Naive thymus-derived CD4-positive, alpha-beta T cell (primary cell): ENCODE results near the gene CEACAM20. TPM values are rescaled to one million over a fixed set of nuclear protein-coding genes. Genes with fewer than 3 reads are reported as not detected.

Source experiments
- ATAC-seq: fragments of 150-1000 bp; cut with Tn5 transposase; 2 replicates; pipeline ENCODE4 v1.10.0; 2021; ENCODE audit warnings: mild to moderate bottlenecking, moderate library complexity
- CTCF ChIA-PET: fragments of 350-600 bp; sonication (Branson Sonifier 250); formaldehyde crosslinking; loops from one replicate; lab custom pipeline; 2021; ENCODE audit warnings: antibody characterized with exemption; lab: Charles Lee
- POLR2A ChIA-PET: fragments of 350-600 bp; sonication (Branson Sonifier 250); formaldehyde crosslinking; loops from one replicate; lab custom pipeline; 2021; ENCODE audit warnings: antibody characterized with exemption, inconsistent platforms; lab: Charles Lee
- DNase-seq, 9 donors: peaks; one replicate each; pipeline versions ENCODE4 v3.0.0 to v3.0.0-alpha.2; 2020 to 2022; ENCODE audit warnings: mixed read lengths in 1 of 9
- H3K27ac ChIP-seq: one replicate; pipeline ENCODE4 v1.7.0; 2013; ENCODE audit warnings: mild to moderate bottlenecking, low read depth, low read length, moderate library complexity
- H3K27me3 ChIP-seq, 2 donors: one replicate each; pipeline ENCODE4 v1.7.0; 2013; ENCODE audit warnings: low read length in 2 of 2, mild to moderate bottlenecking in 2 of 2, moderate library complexity in 2 of 2; ENCODE audit not compliant: control insufficient read depth in 2 of 2, insufficient read depth in 2 of 2
- H3K36me3 ChIP-seq, 3 experiments: 1 replicate in 2 of 3; 2 replicates in 1 of 3; pipeline ENCODE4 v1.7.0; 2013; ENCODE audit warnings: low read length in 3 of 3, mild to moderate bottlenecking in 3 of 3, moderate library complexity in 1 of 3; ENCODE audit not compliant: insufficient read depth in 3 of 3, control insufficient read depth in 2 of 3
- H3K4me1 ChIP-seq, 2 donors: one replicate each; pipeline ENCODE4 v1.7.0; 2013; ENCODE audit warnings: low read length in 2 of 2, mild to moderate bottlenecking in 2 of 2, moderate library complexity in 1 of 2; ENCODE audit not compliant: control insufficient read depth in 2 of 2, insufficient read depth in 2 of 2
- H3K4me3 ChIP-seq: 2 replicates; pipeline ENCODE4 v1.7.0; 2013; ENCODE audit warnings: mild to moderate bottlenecking, low read length
- H3K9me3 ChIP-seq, 3 experiments: 1 replicate in 2 of 3; 2 replicates in 1 of 3; pipeline ENCODE4 v1.7.0; 2013; ENCODE audit warnings: low read length in 3 of 3; ENCODE audit not compliant: control insufficient read depth in 2 of 3
- H3K27ac Mint-ChIP-seq, 9 donors: one replicate each; pipeline ENCODE4 v1.8.0; 2020 to 2022; ENCODE audit warnings: mixed read lengths in 9 of 9, mild to moderate bottlenecking in 8 of 9, moderate library complexity in 5 of 9, inconsistent platforms in 2 of 9
- H3K27me3 Mint-ChIP-seq, 5 donors: one replicate each; pipeline ENCODE4 v1.8.0; 2021 to 2022; ENCODE audit warnings: mixed read lengths in 5 of 5, mild to moderate bottlenecking in 1 of 5
- H3K36me3 Mint-ChIP-seq, 5 donors: one replicate each; pipeline ENCODE4 v1.8.0; 2020 to 2022; ENCODE audit warnings: mixed read lengths in 5 of 5, mild to moderate bottlenecking in 3 of 5, inconsistent platforms in 1 of 5
- H3K4me1 Mint-ChIP-seq, 7 donors: one replicate each; pipeline ENCODE4 v1.8.0; 2020 to 2022; ENCODE audit warnings: mixed read lengths in 7 of 7, mild to moderate bottlenecking in 3 of 7, inconsistent platforms in 1 of 7
- H3K4me3 Mint-ChIP-seq, 10 donors: one replicate each; pipeline ENCODE4 v1.8.0; 2020 to 2022; ENCODE audit warnings: mild to moderate bottlenecking in 10 of 10, mixed read lengths in 10 of 10, moderate library complexity in 6 of 10, inconsistent platforms in 2 of 10
- H3K9me3 Mint-ChIP-seq, 11 donors: one replicate each; pipeline ENCODE4 v1.8.0; 2020 to 2022; ENCODE audit warnings: mixed read lengths in 11 of 11, mild to moderate bottlenecking in 4 of 11, inconsistent platforms in 1 of 11, moderate library complexity in 1 of 11
- intact Hi-C, 2 donors: fragments of 100-400 bp; cut with micrococcal nuclease; formaldehyde crosslinking; loops; one replicate each; pipeline ENCODE4 v1.15.1; 2023
- polyA plus RNA-seq, 2 donors: library from polyadenylated mRNA; unstranded; fragments of 300-500 nt; fragmentation: Illumina TruSeq; gene quantifications; one replicate each; pipeline ENCODE4 v1.2.3, GENCODE V29; 2021
- total RNA-seq, 6 experiments: library from RNA in 5 of 6; stranded (reverse) in 5 of 6; gene quantifications; 1 replicate in 5 of 6; 2 replicates in 1 of 6; pipeline ENCODE4 v1.2.3 and lab custom pipeline; 2021 to 2026

Gene CEACAM20
- not detected for total RNA-seq
- polyA plus RNA-seq, result not detected
- total RNA-seq (lab: John Stamatoyannopoulos, UW), result not detected

DNA sequence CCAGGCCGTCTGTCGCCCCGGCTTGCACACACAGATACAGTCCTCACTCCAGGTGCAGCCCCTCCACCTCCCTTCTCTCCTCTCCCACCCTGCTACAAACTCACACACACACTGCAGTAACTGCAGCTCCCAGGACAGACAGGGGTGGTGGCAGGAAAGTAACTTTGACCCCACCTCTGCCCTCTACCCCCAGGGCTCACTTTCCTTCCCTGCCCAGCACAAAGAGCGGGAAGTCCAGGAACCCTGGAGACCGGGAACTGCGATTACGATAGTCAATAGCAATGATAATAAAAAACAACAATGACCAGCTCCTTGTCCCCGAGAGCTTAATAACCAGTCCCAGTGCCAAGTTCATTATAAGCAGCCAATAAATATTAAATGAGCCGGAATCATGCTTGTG lies at the start of gene CEACAM20:
Gene CEACAM20 (minus strand): TSS at position 140 of the 400 bp plus-strand sequence. CDS start 166 bp downstream, outside the sequence.
- ChIA-PET POLR2A (no interaction called here), CTCF (no interaction called here)
- ATAC-seq (no peak), DNase-seq (no peak)
- H3K4me3 Mint-ChIP-seq, result no peak within 1 kb of the TSS
- H3K4me3 ChIP-seq, result no peak within 1 kb of the TSS
- no peaks in the 10 kb centered on the region for H3K4me1 ChIP-seq
- H3K4me1 Mint-ChIP-seq, result no peaks in the 10 kb centered on the region
- intact Hi-C loops, result no loop called here
- peaks cover 0 to 49% (median 36%) of the 10 kb centered on the region in 5 donors for H3K27me3 Mint-ChIP-seq
- H3K9me3 Mint-ChIP-seq, result peaks cover 0 to 53% (median 29%) of the 10 kb centered on the region in 11 donors
- no peaks in the 10 kb centered on the region for H3K36me3 ChIP-seq
- H3K27ac Mint-ChIP-seq, result peak within 1 kb of the TSS in 1 of 9 donors; percentile 13
- peaks cover 0 to 7% (median 0%) of the 10 kb centered on the region in 3 experiments for H3K9me3 ChIP-seq
- no peaks in the 10 kb centered on the region for H3K27me3 ChIP-seq
- H3K27ac ChIP-seq, result no peak within 1 kb of the TSS
- peaks cover 0 to 5% (median 3%) of the 10 kb centered on the region in 5 donors for H3K36me3 Mint-ChIP-seq

DNA sequence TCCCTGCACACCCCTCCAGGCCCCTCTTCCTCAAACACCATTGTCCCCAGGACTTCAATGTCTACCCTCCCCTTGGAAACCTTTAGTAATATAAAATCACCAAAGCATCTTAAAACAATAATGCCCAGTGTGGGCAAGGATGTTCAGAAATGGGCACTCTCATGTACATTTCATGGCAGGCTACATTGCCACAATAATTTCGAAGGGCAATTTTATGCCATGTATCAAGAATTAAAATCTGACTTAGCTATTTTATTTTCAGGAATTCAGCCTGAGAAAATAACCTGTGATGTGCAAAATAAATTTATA lies 48.0 kb upstream of the CEACAM20 start:
- no peaks in the 10 kb centered on the region for H3K9me3 ChIP-seq
- POLR2A ChIA-PET, result no interaction called here
- H3K27ac ChIP-seq, result no peak overlapping the region
- H3K4me3 ChIP-seq, result no peak overlapping the region
- Mint-ChIP-seq H3K27ac (no peak overlapping the region), H3K9me3 (peaks cover 0 to 23% (median 7%) of the 10 kb centered on the region in 11 donors), H3K4me3 (no peak overlapping the region), H3K27me3 (peaks cover 0 to 10% (median 3%) of the 10 kb centered on the region in 5 donors), H3K4me1 (peaks cover 0 to under 1% (median 0%) of the 10 kb centered on the region in 7 donors), H3K36me3 (peaks cover 0 to 3% (median 0%) of the 10 kb centered on the region in 5 donors)
- H3K27me3 ChIP-seq, result no peaks in the 10 kb centered on the region
- CTCF ChIA-PET, result interaction anchor here (0.6 to 2.1 kb wide), 5 partner anchors 77 to 247 kb away, joined by 3 to 12 read pairs (median 4); no protein-coding TSS in a partner anchor
- no peaks in the 10 kb centered on the region for H3K4me1 ChIP-seq
- no peaks in the 10 kb centered on the region for H3K36me3 ChIP-seq
- ATAC-seq (no peak), DNase-seq (no peak)
- intact Hi-C loops, result loop anchor here in 1 of 2 donors (1.0 kb wide), 1 partner anchor 80 kb away; no protein-coding TSS in a partner anchor

DNA sequence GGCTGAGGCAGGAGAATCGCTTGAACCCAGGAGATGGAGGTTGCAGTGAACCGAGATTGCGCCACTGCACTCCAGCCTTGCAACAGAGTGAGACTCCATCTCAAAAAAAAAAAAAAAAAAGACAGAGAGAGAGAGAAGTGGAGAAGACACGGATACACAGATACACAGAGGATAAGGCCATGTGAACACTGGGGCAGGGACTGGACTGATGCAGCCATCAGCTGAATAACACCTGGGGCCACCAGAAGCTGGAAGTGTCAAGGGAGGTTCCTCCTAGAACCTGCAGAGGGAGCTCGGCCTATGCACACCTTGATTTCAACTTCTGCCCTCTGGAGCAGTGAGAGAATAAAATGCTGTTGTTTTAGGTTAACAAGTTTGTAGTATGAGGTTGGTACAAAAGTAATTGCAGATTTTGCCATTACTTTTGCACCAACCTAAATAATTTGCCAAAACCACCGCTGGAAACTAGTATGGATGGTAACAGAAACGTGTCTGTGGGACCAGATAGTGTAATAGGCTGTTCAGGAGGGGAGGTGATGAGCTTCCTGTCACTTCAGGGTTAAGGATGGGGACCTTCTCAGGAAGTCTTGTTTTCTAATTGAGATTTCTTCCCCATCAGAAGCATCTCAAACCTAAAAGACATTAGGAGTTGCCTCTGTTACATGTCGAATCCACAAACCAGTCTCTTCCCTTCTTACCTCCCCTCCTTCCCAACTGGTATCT lies 47.5 kb upstream of the CEACAM20 start:
- Histone ChIP-seq H3K36me3 (no peaks in the 10 kb centered on the region), H3K4me3 (no peak overlapping the region), H3K27me3 (no peaks in the 10 kb centered on the region), H3K4me1 (no peaks in the 10 kb centered on the region), H3K27ac (no peak overlapping the region), H3K9me3 (no peaks in the 10 kb centered on the region)
- H3K27ac Mint-ChIP-seq, result no peak overlapping the region
- H3K9me3 Mint-ChIP-seq, result peaks cover 0 to 23% (median 5%) of the 10 kb centered on the region in 11 donors
- H3K36me3 Mint-ChIP-seq, result peaks cover 0 to 3% (median 0%) of the 10 kb centered on the region in 5 donors
- DNase-seq (peak in 3 of 9 donors; percentile 9 to 11 (median 10)), ATAC-seq (peak; percentile 44)
- intact Hi-C loops, result loop anchor here in 1 of 2 donors (1.0 kb wide), 1 partner anchor 80 kb away; no protein-coding TSS in a partner anchor
- ChIA-PET POLR2A (interaction anchor here (0.6 kb wide), 1 partner anchor 59 kb away, joined by 4 read pairs; no protein-coding TSS in a partner anchor), CTCF (interaction anchor here (0.6 to 2.1 kb wide), 5 partner anchors 77 to 246 kb away, joined by 3 to 12 read pairs (median 4); no protein-coding TSS in a partner anchor)
- no peaks in the 10 kb centered on the region for H3K4me1 Mint-ChIP-seq
- H3K4me3 Mint-ChIP-seq, result no peak overlapping the region
- peaks cover 0 to 5% (median 0%) of the 10 kb centered on the region in 5 donors for H3K27me3 Mint-ChIP-seq

DNA sequence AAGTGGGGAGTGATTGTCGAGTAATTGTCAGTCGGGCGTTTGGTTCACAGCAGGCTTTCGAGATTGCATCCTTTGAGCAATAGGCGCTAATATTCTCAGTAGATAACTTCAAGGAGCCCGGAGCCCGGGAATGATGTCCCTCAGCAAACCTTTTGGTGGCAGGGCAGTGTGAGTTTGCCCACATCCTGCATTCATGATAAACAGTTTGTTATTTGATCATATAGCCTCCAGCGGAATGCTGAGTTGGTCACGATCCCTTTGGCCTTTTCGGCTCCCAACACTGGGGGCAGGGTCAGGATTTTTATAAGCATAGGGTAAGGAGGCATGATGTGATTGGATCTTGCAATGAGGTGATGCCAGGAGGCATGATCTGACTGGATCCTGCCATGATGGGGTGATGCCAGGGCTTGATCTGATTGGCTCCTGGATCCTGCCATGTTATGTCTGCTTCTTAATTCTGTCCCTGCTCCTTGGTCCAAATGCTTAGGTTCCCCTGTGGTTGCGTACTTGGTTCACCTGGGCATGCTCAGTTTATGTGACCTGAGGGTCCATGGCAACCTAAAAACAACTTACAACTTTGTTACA lies 45.7 kb upstream of the CEACAM20 start:
- no peak overlapping the region for H3K4me3 Mint-ChIP-seq
- intact Hi-C loops, result no loop called here
- DNase-seq, result no peak
- POLR2A ChIA-PET, result no interaction called here
- H3K9me3 ChIP-seq, result no peaks in the 10 kb centered on the region
- H3K36me3 Mint-ChIP-seq, result peaks cover 0 to 3% (median 0%) of the 10 kb centered on the region in 5 donors
- no peak for ATAC-seq
- no peak overlapping the region for H3K27ac Mint-ChIP-seq
- peaks cover 0 to 25% (median 5%) of the 10 kb centered on the region in 11 donors for H3K9me3 Mint-ChIP-seq
- no peaks in the 10 kb centered on the region for H3K36me3 ChIP-seq
- CTCF ChIA-PET, result no interaction called here
- H3K27me3 ChIP-seq, result no peaks in the 10 kb centered on the region
- no peak overlapping the region for H3K4me3 ChIP-seq
- H3K4me1 Mint-ChIP-seq, result no peaks in the 10 kb centered on the region
- H3K27me3 Mint-ChIP-seq, result peaks cover 0 to 7% (median 5%) of the 10 kb centered on the region in 5 donors
- no peak overlapping the region for H3K27ac ChIP-seq
- no peaks in the 10 kb centered on the region for H3K4me1 ChIP-seq

DNA sequence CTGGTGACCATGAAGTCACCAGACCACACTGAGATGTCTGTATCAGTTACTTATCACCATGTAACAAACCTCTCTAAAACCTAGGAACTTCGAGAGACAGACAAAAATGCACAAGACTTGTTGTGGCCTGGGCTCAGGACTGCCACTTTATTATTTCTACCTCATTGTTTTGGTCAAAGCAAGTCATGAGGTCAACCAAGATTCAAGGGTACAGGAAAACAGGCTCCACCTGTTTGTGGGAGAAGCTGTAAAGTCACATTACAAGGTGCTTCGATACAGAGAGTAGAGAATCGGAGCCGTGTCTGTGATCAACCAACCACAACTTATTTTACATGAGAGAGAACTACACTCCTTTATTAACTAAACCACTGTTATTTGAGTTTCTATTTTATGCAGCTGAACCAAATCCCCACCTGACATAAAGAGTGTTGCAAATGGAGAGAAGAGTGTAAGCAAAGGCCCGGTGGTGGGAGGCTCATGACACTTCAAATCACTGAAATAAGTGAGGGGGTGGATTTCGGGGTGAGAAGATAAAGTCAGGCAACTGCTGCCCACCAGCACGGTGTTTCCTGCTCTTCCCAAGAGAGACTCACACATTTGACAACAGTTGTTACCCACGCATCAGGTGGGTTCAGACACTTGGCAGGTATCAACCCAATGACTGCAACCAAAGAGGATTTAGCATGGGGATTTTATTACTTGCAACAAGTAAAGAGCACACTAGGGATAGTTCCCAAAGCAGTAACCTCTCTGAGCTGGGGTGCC lies 44.9 kb upstream of the CEACAM20 start:
- Histone ChIP-seq H3K36me3 (no peaks in the 10 kb centered on the region), H3K4me3 (no peak overlapping the region), H3K27me3 (no peaks in the 10 kb centered on the region), H3K27ac (no peak overlapping the region), H3K9me3 (no peaks in the 10 kb centered on the region), H3K4me1 (no peaks in the 10 kb centered on the region)
- H3K36me3 Mint-ChIP-seq, result no peaks in the 10 kb centered on the region
- CTCF ChIA-PET, result no interaction called here
- H3K9me3 Mint-ChIP-seq, result peaks cover 0 to 25% (median 2%) of the 10 kb centered on the region in 11 donors
- peak overlapping the region in 1 of 9 donors; percentile 4 for H3K27ac Mint-ChIP-seq
- H3K27me3 Mint-ChIP-seq, result peaks cover 0 to 12% (median 7%) of the 10 kb centered on the region in 5 donors
- H3K4me1 Mint-ChIP-seq, result no peaks in the 10 kb centered on the region
- POLR2A ChIA-PET, result no interaction called here
- no peak overlapping the region for H3K4me3 Mint-ChIP-seq
- intact Hi-C loops, result no loop called here
- DNase-seq (no peak), ATAC-seq (no peak)

DNA sequence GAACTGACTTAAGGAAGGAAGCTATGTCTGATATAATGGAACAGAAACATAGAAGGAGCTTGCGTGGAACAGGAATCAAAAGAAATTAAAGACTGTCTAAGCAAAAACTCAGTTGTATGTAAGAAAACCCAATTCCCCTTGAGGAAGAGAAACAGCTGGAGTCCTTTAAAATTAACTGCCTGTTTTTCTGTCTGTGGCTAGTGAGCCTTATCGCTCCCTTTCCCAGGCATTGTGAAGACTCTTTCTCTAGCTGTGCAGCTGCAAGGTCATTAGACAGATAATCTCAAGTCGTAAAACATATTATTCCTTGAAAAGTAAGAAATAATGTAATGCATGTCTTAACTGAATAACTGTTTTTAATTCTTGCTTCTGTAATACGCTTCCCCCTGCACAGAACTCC lies 44.2 kb upstream of the CEACAM20 start:
- Histone ChIP-seq H3K36me3 (no peaks in the 10 kb centered on the region), H3K27me3 (no peaks in the 10 kb centered on the region), H3K27ac (no peak overlapping the region), H3K4me1 (no peaks in the 10 kb centered on the region), H3K4me3 (no peak overlapping the region), H3K9me3 (no peaks in the 10 kb centered on the region)
- DNase-seq, result no peak
- Mint-ChIP-seq H3K27ac (no peak overlapping the region), H3K4me1 (no peaks in the 10 kb centered on the region), H3K4me3 (no peak overlapping the region), H3K36me3 (no peaks in the 10 kb centered on the region), H3K27me3 (peaks cover 0 to 17% (median 8%) of the 10 kb centered on the region in 5 donors), H3K9me3 (peaks cover 0 to 25% (median 2%) of the 10 kb centered on the region in 11 donors)
- ATAC-seq, result no peak
- POLR2A ChIA-PET, result no interaction called here
- CTCF ChIA-PET, result no interaction called here
- intact Hi-C loops, result no loop called here
